Measurements from ENCODE around the gene CCDC120.

Gene CCDC120

GRCh38 chrX:49102190-49102589 lies 43.4 kb downstream of the CCDC120 start:
- no peak for TF ChIP-seq CREB1 (IDR thresholded peaks at IDR 0.05; ENCODE audit: low read depth)
- no peak for TF ChIP-seq RAD21 (IDR thresholded peaks at IDR 0.05; ENCODE audit: low read depth)
- TF ChIP-seq REST (IDR thresholded peaks at IDR 0.05; ENCODE audit: low read depth): no peak

- TF ChIP-seq TCF12 (IDR thresholded peaks at IDR 0.05; ENCODE audit: low read depth) (no peak), MAX (IDR thresholded peaks at IDR 0.05) (no peak), EGR1 (IDR thresholded peaks at IDR 0.05) (no peak), ZBTB7A (IDR thresholded peaks at IDR 0.05; ENCODE audit: low read depth) (no peak), TEAD4 (IDR thresholded peaks at IDR 0.05) (no peak), FOXM1 (IDR thresholded peaks at IDR 0.05; ENCODE audit: borderline replicate concordance, low read depth) (no peak), REST (IDR thresholded peaks at IDR 0.05; ENCODE audit: low read depth) (no peak), CEBPB (IDR thresholded peaks at IDR 0.05) (no peak), USF1 (IDR thresholded peaks at IDR 0.05) (no peak), YY1 (IDR thresholded peaks at IDR 0.05; ENCODE audit: low read depth) (no peak), RAD21 (IDR thresholded peaks at IDR 0.05; ENCODE audit: low read depth) (no peak), TAF1 (IDR thresholded peaks at IDR 0.05; ENCODE audit: low read depth) (no peak), EP300 (IDR thresholded peaks at IDR 0.05; ENCODE audit: borderline replicate concordance) (no peak), CREB1 (IDR thresholded peaks at IDR 0.05; ENCODE audit: low read depth) (no peak), NFIC (IDR thresholded peaks at IDR 0.05) (no peak)
Observed at GRCh38 chrX:49103637-49104036, 44.8 kb downstream of the CCDC120 start.

- TF ChIP-seq ZBTB7A (IDR thresholded peaks at IDR 0.05; ENCODE audit: low read depth): no peak
- TF ChIP-seq CEBPB (IDR thresholded peaks at IDR 0.05): no peak
- TF ChIP-seq FOXM1 (IDR thresholded peaks at IDR 0.05; ENCODE audit: borderline replicate concordance, low read depth): no peak
- TF ChIP-seq TCF12 (IDR thresholded peaks at IDR 0.05; ENCODE audit: low read depth): no peak
- no peak for TF ChIP-seq CREB1 (IDR thresholded peaks at IDR 0.05; ENCODE audit: low read depth)
- TF ChIP-seq EP300 (IDR thresholded peaks at IDR 0.05; ENCODE audit: borderline replicate concordance): no peak
- no peak for TF ChIP-seq YY1 (IDR thresholded peaks at IDR 0.05; ENCODE audit: low read depth)
- no peak for TF ChIP-seq EGR1 (IDR thresholded peaks at IDR 0.05)
- no peak for TF ChIP-seq USF1 (IDR thresholded peaks at IDR 0.05)
- TF ChIP-seq TEAD4 (IDR thresholded peaks at IDR 0.05): no peak
- TF ChIP-seq REST (IDR thresholded peaks at IDR 0.05; ENCODE audit: low read depth): no peak
- TF ChIP-seq MAX (IDR thresholded peaks at IDR 0.05): no peak
- no peak for TF ChIP-seq NFIC (IDR thresholded peaks at IDR 0.05)
- no peak for TF ChIP-seq RAD21 (IDR thresholded peaks at IDR 0.05; ENCODE audit: low read depth)
- no peak for TF ChIP-seq TAF1 (IDR thresholded peaks at IDR 0.05; ENCODE audit: low read depth)
Observed at GRCh38 chrX:49106296-49106695, 47.5 kb downstream of the CCDC120 start.

DNA sequence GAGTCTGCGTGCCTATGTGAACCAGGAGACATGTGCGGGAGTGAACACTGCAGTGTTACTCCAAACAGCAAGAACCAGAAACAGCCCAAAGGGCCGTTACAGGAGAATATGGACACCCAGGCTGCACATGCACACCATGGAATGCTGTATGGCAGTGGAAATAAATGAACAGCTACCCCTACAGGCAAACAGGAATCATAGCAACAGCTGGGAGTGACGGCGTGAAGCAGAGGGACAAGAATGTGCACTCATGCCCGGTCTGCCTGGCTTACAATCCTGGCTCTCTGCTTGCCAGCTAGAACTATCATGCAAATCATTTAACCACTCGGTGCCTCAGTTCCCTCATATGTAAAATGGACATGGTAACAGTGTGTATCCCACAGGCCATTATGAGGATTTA lies 48.1 kb downstream of the CCDC120 start:
- TF ChIP-seq USF1 (IDR thresholded peaks at IDR 0.05): no peak
- TF ChIP-seq TAF1 (IDR thresholded peaks at IDR 0.05; ENCODE audit: low read depth): no peak
- TF ChIP-seq YY1 (IDR thresholded peaks at IDR 0.05; ENCODE audit: low read depth): no peak
- no peak for TF ChIP-seq REST (IDR thresholded peaks at IDR 0.05; ENCODE audit: low read depth)
- TF ChIP-seq RAD21 (IDR thresholded peaks at IDR 0.05; ENCODE audit: low read depth): peak; percentile 33
